CD4-positive, alpha-beta memory T cell (primary cell): Measurements from ENCODE around the gene SEMA4D. TPM values are rescaled to one million over a fixed set of nuclear protein-coding genes. Genes with fewer than 3 reads are reported as not detected.

ENCODE experiments used
- CTCF ChIA-PET: fragments of 350-600 bp; sonication (Branson Sonifier 250); formaldehyde crosslinking; loops from one replicate; lab custom pipeline; 2021; ENCODE audit warnings: inconsistent platforms; ENCODE audit not compliant: partially characterized antibody; lab: Charles Lee
- POLR2A ChIA-PET: fragments of 350-600 bp; sonication (Branson Sonifier 250); formaldehyde crosslinking; loops from one replicate; lab custom pipeline; 2021; ENCODE audit not compliant: partially characterized antibody; lab: Charles Lee
- DNase-seq, 5 donors: peaks; one replicate each; pipeline versions ENCODE4 v3.0.0 to v3.0.0-alpha.2; 2020 to 2022; ENCODE audit warnings: mixed read lengths in 1 of 5
- H3K27ac ChIP-seq: one replicate; pipeline ENCODE4 v1.7.0; 2013; ENCODE audit warnings: low read depth, low read length
- H3K27me3 ChIP-seq: 2 replicates; pipeline ENCODE4 v1.7.0; 2013; ENCODE audit warnings: mild to moderate bottlenecking, low read length, moderate library complexity; ENCODE audit not compliant: insufficient read depth
- H3K36me3 ChIP-seq: 2 replicates; pipeline ENCODE4 v1.7.0; 2013; ENCODE audit warnings: mild to moderate bottlenecking, low read length, moderate library complexity; ENCODE audit not compliant: insufficient read depth
- H3K4me1 ChIP-seq: 2 replicates; pipeline ENCODE4 v1.7.0; 2013; ENCODE audit warnings: mild to moderate bottlenecking, low read length, moderate library complexity; ENCODE audit not compliant: insufficient read depth
- H3K4me3 ChIP-seq, 2 donors: one replicate each; pipeline ENCODE4 v1.7.0; 2013; ENCODE audit warnings: low read length in 2 of 2, mild to moderate bottlenecking in 1 of 2
- H3K9me3 ChIP-seq, 2 donors: one replicate each; pipeline ENCODE4 v1.7.0; 2013; ENCODE audit warnings: low read length in 2 of 2, control low read depth in 1 of 2; ENCODE audit not compliant: control insufficient read depth in 1 of 2
- H3K27ac Mint-ChIP-seq, 7 donors: one replicate each; pipeline ENCODE4 v1.8.0; 2020 to 2021; ENCODE audit warnings: mixed read lengths in 7 of 7, mild to moderate bottlenecking in 6 of 7, inconsistent platforms in 3 of 7, moderate library complexity in 3 of 7
- H3K27me3 Mint-ChIP-seq, 2 donors: one replicate each; pipeline ENCODE4 v1.8.0; 2020 to 2021; ENCODE audit warnings: mixed read lengths in 2 of 2
- H3K36me3 Mint-ChIP-seq, 2 donors: one replicate each; pipeline ENCODE4 v1.8.0; 2020 to 2021; ENCODE audit warnings: mixed read lengths in 2 of 2, inconsistent platforms in 1 of 2, mild to moderate bottlenecking in 1 of 2
- H3K4me1 Mint-ChIP-seq, 4 donors: one replicate each; pipeline ENCODE4 v1.8.0; 2020 to 2021; ENCODE audit warnings: mixed read lengths in 4 of 4, mild to moderate bottlenecking in 1 of 4
- H3K4me3 Mint-ChIP-seq, 8 donors: one replicate each; pipeline ENCODE4 v1.8.0; 2020 to 2021; ENCODE audit warnings: mixed read lengths in 8 of 8, mild to moderate bottlenecking in 7 of 8, moderate library complexity in 6 of 8, inconsistent platforms in 3 of 8
- H3K9me3 Mint-ChIP-seq, 8 donors: one replicate each; pipeline ENCODE4 v1.8.0; 2020 to 2021; ENCODE audit warnings: mixed read lengths in 8 of 8, mild to moderate bottlenecking in 5 of 8, inconsistent platforms in 3 of 8, moderate library complexity in 1 of 8
- intact Hi-C: fragments of 100-400 bp; cut with micrococcal nuclease; formaldehyde crosslinking; loops from one replicate; pipeline ENCODE4 v1.15.1; 2023
- polyA plus RNA-seq, 2 donors: library from polyadenylated mRNA; unstranded; fragments of 300-500 nt; fragmentation: Illumina TruSeq; gene quantifications; one replicate each; pipeline ENCODE4 v1.2.3, GENCODE V29; 2021
- total RNA-seq, 2 experiments: library from RNA; stranded (reverse); gene quantifications; one replicate each; pipeline ENCODE4 v1.2.3, GENCODE V29; 2021

Gene SEMA4D
- total and polyA plus RNA-seq, 4 experiments from 2014 or later = 49.5 to 410 (median 280) TPM

DNA sequence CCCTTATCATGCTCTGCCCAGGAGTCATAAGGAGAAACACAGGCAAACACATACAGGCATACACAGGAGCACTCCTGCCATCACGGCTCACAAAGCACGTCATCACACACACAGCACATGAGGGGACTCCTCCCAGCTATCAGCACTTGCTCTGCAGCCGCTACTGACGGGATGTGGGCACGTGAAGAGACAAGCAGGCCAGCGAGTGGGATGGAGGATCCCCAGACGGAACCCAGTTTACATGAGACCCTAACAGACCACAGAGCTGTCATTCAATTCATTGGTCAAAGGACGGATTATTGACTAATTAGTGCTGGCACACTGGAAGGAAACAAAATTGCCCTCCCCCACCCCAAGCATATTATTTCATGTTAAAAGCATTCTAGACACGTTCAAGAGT lies 53.6 kb downstream of the SEMA4D start:
- Mint-ChIP-seq H3K9me3 (peaks cover 0 to 2% (median 0%) of the 10 kb centered on the region in 8 donors), H3K27ac (peak overlapping the region; percentile 89 to 99 (median 99)), H3K36me3 (peaks cover 15 to 62% of the 10 kb centered on the region in 2 donors), H3K4me1 (peaks cover 74 to 97% (median 88%) of the 10 kb centered on the region in 4 donors), H3K4me3 (peak overlapping the region; percentile 32 to 81 (median 71)), H3K27me3 (no peaks in the 10 kb centered on the region)
- H3K4me3 ChIP-seq = no peak overlapping the region
- DNase-seq = peak; percentile 73 to 84 (median 75)
- H3K36me3 ChIP-seq = peaks cover 24% of the 10 kb centered on the region
- H3K4me1 ChIP-seq = peaks cover 100% of the 10 kb centered on the region
- H3K27me3 ChIP-seq = no peaks in the 10 kb centered on the region
- H3K9me3 ChIP-seq = no peaks in the 10 kb centered on the region
- CTCF ChIA-PET = interaction anchor here (1.2 to 3.0 kb wide), 3 partner anchors 15 to 104 kb away, joined by 3 to 14 read pairs (median 11); no protein-coding TSS in a partner anchor
- intact Hi-C loops = no loop called here
- POLR2A ChIA-PET = interaction anchor here (0.7 to 7.1 kb wide), 22 partner anchors 11 to 126 kb away, joined by 3 to 52 read pairs (median 5); partner anchors contain the start of gene SECISBP2
- H3K27ac ChIP-seq = peak overlapping the region; percentile 50

DNA sequence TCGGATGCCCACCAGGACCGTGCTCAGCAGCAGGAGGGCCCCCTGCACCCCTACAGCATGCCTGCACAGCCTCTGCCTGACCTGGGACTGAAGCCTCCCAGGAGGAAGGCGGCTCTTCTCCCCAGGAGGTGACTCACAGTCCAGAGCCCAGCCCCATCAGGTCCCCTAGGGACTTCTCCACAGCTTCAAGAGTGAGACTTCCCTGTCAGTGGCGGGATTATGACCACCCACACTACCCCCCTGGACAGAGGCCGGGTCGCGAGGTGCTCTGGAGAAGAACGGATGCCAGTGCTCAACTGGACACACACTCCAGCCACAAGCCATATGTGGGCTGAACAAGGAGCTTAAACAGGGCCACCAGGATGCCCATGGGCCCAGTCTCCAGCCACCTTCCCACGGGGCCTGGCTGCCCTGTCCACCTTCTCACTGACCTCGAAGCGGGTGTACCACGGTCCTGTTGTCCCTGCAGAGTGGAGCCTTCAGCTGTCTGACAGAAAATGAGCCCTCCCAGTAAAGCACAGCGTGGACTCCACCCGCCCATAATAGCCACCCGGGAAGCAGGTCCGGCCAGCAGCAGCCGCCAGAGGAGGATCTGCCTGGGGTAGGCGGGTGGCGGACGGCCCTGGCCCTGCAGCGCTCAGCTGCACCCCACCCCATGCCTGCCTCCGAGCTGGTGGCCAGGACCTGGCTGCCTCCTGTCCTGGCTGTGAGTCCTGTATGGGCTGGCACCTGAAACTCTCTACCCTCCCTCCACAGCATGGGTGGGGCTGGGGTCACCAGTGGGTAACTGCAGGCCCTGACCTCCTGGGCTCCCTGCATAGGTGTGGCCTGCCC lies 54.7 kb downstream of the SEMA4D start:
- peaks cover 13 to 60% of the 10 kb centered on the region in 2 donors for H3K36me3 Mint-ChIP-seq

DNA sequence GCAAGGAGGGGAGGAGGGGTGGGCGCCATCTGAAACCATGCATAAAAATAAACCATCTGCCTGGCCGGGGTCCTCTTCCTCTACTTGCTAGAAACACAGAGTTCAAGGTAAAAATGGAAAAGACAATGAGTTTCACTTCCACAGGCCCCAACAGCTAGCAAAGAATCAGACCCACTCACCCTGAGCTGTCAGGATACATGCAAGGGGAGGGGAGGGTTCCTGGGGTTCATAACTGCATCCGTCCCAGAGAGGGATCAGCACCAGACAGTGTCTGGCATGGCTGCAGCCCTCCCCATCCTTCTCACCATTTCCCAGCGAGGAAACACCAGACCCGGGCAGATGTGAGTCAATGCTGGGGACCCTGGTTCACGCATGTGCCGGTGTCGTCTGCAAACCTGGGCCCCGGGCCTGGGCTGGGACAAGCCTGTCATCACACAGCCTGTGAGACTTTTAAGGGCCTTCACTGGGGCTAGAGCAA lies 55.4 kb downstream of the SEMA4D start:
- peak overlapping the region; percentile 50 for H3K27ac ChIP-seq
- Mint-ChIP-seq H3K27ac (peak overlapping the region; percentile 57 to 90 (median 82)), H3K9me3 (no peaks in the 10 kb centered on the region), H3K4me3 (peak overlapping the region in 6 of 8 donors; percentile 8 to 64 (median 42)), H3K27me3 (no peaks in the 10 kb centered on the region), H3K36me3 (peaks cover 13 to 65% of the 10 kb centered on the region in 2 donors), H3K4me1 (peaks cover 71 to 95% (median 85%) of the 10 kb centered on the region in 4 donors)
- H3K4me3 ChIP-seq = no peak overlapping the region
- H3K9me3 ChIP-seq = no peaks in the 10 kb centered on the region
- intact Hi-C loops = no loop called here
- no peak for DNase-seq
- H3K36me3 ChIP-seq = peaks cover 24% of the 10 kb centered on the region
- peaks cover 99% of the 10 kb centered on the region for H3K4me1 ChIP-seq
- H3K27me3 ChIP-seq = no peaks in the 10 kb centered on the region
- CTCF ChIA-PET = interaction anchor here (1.4 to 3.4 kb wide), 2 partner anchors 11 to 106 kb away, joined by 3 to 22 read pairs; no protein-coding TSS in a partner anchor
- POLR2A ChIA-PET = interaction anchor here (0.8 to 7.1 kb wide), 9 partner anchors 7 to 107 kb away, joined by 3 to 52 read pairs (median 11); no protein-coding TSS in a partner anchor

More for the DNA sequence above, 54.7 kb downstream of the SEMA4D start:
- no peak overlapping the region for H3K4me3 ChIP-seq
- POLR2A ChIA-PET = interaction anchor here (0.8 to 7.1 kb wide), 12 partner anchors 11 to 106 kb away, joined by 3 to 52 read pairs (median 8); no protein-coding TSS in a partner anchor
- no peak for DNase-seq
- Mint-ChIP-seq H3K4me1 (peaks cover 68 to 94% (median 82%) of the 10 kb centered on the region in 4 donors), H3K4me3 (peak overlapping the region in 2 of 8 donors; percentile 18 to 46), H3K27ac (peak overlapping the region; percentile 90 to 99 (median 99)), H3K9me3 (peaks cover 0 to 2% (median 0%) of the 10 kb centered on the region in 8 donors), H3K27me3 (no peaks in the 10 kb centered on the region)
- peak overlapping the region; percentile 50 for H3K27ac ChIP-seq
- intact Hi-C loops = no loop called here
- CTCF ChIA-PET = interaction anchor here (3.0 kb wide), 1 partner anchor 105 kb away, joined by 14 read pairs; no protein-coding TSS in a partner anchor
- H3K36me3 ChIP-seq = peaks cover 24% of the 10 kb centered on the region
- no peaks in the 10 kb centered on the region for H3K9me3 ChIP-seq
- peaks cover 99% of the 10 kb centered on the region for H3K4me1 ChIP-seq
- no peaks in the 10 kb centered on the region for H3K27me3 ChIP-seq

DNA sequence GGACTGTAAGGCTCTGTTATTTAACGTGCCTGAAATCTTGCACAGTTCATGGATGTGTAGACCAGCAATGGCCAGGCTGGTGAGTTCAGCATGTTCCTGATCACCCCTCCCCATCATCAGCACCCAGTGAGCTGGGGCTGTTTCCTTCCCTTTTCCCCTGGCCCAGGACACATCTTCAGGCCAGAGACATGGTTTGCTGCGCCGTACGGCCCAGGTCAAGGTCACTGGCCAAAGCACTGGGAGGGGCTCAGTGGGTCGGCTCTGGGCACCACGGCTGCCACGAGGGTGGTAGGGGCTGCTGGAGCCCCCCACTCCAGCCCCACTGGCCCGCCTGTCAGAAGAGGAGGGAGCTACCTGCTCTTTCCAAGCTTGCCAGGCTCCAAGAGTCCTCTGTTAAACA lies 55.9 kb downstream of the SEMA4D start:
- no peaks in the 10 kb centered on the region for H3K27me3 Mint-ChIP-seq
- H3K36me3 ChIP-seq = peaks cover 24% of the 10 kb centered on the region
- POLR2A ChIA-PET = interaction anchor here (0.8 to 7.1 kb wide), 9 partner anchors 7 to 107 kb away, joined by 3 to 52 read pairs (median 11); no protein-coding TSS in a partner anchor
- H3K27ac ChIP-seq = peak overlapping the region; percentile 50
- peaks cover 70 to 95% (median 85%) of the 10 kb centered on the region in 4 donors for H3K4me1 Mint-ChIP-seq
- no peak for DNase-seq
- CTCF ChIA-PET = interaction anchor here (1.4 to 3.4 kb wide), 2 partner anchors 11 to 107 kb away, joined by 3 to 22 read pairs; no protein-coding TSS in a partner anchor
- intact Hi-C loops = loop anchor here (2.0 kb wide), 1 partner anchor 15 kb away; no protein-coding TSS in a partner anchor
- H3K4me1 ChIP-seq = peaks cover 99% of the 10 kb centered on the region
- no peaks in the 10 kb centered on the region for H3K9me3 ChIP-seq
- H3K27ac Mint-ChIP-seq = peak overlapping the region; percentile 80 to 94 (median 93)
- no peak overlapping the region for H3K4me3 ChIP-seq
- peak overlapping the region in 3 of 8 donors; percentile 36 to 77 (median 64) for H3K4me3 Mint-ChIP-seq
- H3K36me3 Mint-ChIP-seq = peaks cover 13 to 70% of the 10 kb centered on the region in 2 donors
- H3K27me3 ChIP-seq = no peaks in the 10 kb centered on the region
- no peaks in the 10 kb centered on the region for H3K9me3 Mint-ChIP-seq

DNA sequence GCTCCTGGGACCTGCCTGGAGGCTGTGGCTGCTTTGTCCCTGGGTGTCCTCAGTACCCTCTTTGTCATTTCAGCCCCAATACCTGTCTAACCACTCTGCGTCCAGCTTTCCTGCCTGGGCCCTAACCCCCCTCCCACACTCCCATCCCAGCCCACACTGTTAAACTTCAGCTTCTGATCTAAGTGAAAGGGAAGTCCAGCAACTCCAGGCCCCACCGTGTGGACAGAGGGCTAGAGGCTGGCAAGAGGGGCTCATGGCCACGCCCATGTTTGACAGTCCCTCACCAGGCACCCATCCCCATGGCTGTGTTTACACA lies 56.3 kb downstream of the SEMA4D start:
- DNase-seq = no peak
- CTCF ChIA-PET = interaction anchor here (1.4 to 3.4 kb wide), 3 partner anchors 10 to 107 kb away, joined by 3 to 22 read pairs (median 7); no protein-coding TSS in a partner anchor
- Histone ChIP-seq H3K36me3 (peaks cover 24% of the 10 kb centered on the region), H3K27ac (peak overlapping the region; percentile 50), H3K4me1 (peaks cover 99% of the 10 kb centered on the region), H3K27me3 (no peaks in the 10 kb centered on the region), H3K9me3 (no peaks in the 10 kb centered on the region), H3K4me3 (no peak overlapping the region)
- POLR2A ChIA-PET = interaction anchor here (0.8 to 7.1 kb wide), 12 partner anchors 7 to 108 kb away, joined by 3 to 52 read pairs (median 8); no protein-coding TSS in a partner anchor
- H3K4me3 Mint-ChIP-seq = peak overlapping the region in 3 of 8 donors; percentile 10 to 77 (median 36)
- intact Hi-C loops = loop anchor here (2.0 kb wide), 1 partner anchor 15 kb away; no protein-coding TSS in a partner anchor
- H3K27ac Mint-ChIP-seq = peak overlapping the region; percentile 80 to 94 (median 93)
- no peaks in the 10 kb centered on the region for H3K27me3 Mint-ChIP-seq
- H3K4me1 Mint-ChIP-seq = peaks cover 69 to 95% (median 85%) of the 10 kb centered on the region in 4 donors
- peaks cover 13 to 68% of the 10 kb centered on the region in 2 donors for H3K36me3 Mint-ChIP-seq
- H3K9me3 Mint-ChIP-seq = no peaks in the 10 kb centered on the region

DNA sequence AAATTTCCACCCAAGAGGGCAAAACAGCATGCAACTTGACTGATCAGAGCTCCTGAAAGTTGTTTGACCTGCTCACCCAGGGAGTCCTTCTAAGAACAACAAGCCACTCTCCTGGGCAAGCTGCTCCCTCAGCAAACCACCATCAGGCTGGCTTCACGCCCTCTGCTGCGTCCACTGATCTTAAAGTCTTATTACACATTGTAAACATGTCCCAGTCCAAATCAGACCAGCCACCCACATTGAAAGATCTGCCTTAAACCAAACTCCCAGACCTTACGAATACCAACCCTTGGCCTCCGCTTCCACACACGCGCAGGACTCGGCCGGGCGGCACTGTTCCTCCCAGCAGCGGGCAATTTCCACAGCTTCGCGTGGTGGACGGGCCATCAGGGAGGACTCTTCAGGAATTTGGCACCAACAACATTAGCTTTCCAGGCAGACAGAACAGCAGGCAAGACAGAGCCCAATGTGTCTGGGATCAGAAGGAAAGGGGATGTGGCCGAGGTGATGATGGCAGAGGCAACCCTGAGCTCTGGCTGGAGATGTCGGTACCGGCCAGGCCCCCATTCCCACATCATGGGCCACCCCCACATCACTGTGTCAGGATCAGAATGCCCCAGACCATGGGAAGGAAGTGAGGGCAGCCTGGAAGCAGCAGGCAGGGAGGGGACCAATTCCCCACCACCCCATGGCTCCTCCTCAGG lies 56.8 kb downstream of the SEMA4D start:
- no peaks in the 10 kb centered on the region for H3K9me3 Mint-ChIP-seq
- H3K4me3 Mint-ChIP-seq = peak overlapping the region in 7 of 8 donors; percentile 38 to 80 (median 66)
- peaks cover 13 to 65% of the 10 kb centered on the region in 2 donors for H3K36me3 Mint-ChIP-seq
- peaks cover 99% of the 10 kb centered on the region for H3K4me1 ChIP-seq
- no peak for DNase-seq
- no peaks in the 10 kb centered on the region for H3K27me3 ChIP-seq
- H3K4me3 ChIP-seq = no peak overlapping the region
- H3K36me3 ChIP-seq = peaks cover 24% of the 10 kb centered on the region
- CTCF ChIA-PET = interaction anchor here (1.3 to 3.4 kb wide), 4 partner anchors 10 to 108 kb away, joined by 3 to 22 read pairs (median 5); no protein-coding TSS in a partner anchor
- peak overlapping the region; percentile 50 for H3K27ac ChIP-seq
- POLR2A ChIA-PET = interaction anchor here (0.8 to 7.1 kb wide), 16 partner anchors 8 to 108 kb away, joined by 3 to 52 read pairs (median 6); no protein-coding TSS in a partner anchor
- H3K4me1 Mint-ChIP-seq = peaks cover 67 to 95% (median 87%) of the 10 kb centered on the region in 4 donors
- H3K27ac Mint-ChIP-seq = peak overlapping the region; percentile 90 to 95 (median 93)
- intact Hi-C loops = loop anchor here (2.0 kb wide), 1 partner anchor 16 kb away; no protein-coding TSS in a partner anchor
- no peaks in the 10 kb centered on the region for H3K27me3 Mint-ChIP-seq
- no peaks in the 10 kb centered on the region for H3K9me3 ChIP-seq
